Measurements from ENCODE around the gene UVRAG. TPM values are rescaled to one million over a fixed set of nuclear protein-coding genes. Genes with fewer than 3 reads are reported as not detected.
A peak's percentile ranks its signal among the peaks of the same experiment; 100 is the strongest.

UVRAG gene
- total and polyA plus RNA-seq, 2 donors (not counting 1 experiment from before 2014, with no cell fraction given) = 37.7 to 94.1 TPM

DNA sequence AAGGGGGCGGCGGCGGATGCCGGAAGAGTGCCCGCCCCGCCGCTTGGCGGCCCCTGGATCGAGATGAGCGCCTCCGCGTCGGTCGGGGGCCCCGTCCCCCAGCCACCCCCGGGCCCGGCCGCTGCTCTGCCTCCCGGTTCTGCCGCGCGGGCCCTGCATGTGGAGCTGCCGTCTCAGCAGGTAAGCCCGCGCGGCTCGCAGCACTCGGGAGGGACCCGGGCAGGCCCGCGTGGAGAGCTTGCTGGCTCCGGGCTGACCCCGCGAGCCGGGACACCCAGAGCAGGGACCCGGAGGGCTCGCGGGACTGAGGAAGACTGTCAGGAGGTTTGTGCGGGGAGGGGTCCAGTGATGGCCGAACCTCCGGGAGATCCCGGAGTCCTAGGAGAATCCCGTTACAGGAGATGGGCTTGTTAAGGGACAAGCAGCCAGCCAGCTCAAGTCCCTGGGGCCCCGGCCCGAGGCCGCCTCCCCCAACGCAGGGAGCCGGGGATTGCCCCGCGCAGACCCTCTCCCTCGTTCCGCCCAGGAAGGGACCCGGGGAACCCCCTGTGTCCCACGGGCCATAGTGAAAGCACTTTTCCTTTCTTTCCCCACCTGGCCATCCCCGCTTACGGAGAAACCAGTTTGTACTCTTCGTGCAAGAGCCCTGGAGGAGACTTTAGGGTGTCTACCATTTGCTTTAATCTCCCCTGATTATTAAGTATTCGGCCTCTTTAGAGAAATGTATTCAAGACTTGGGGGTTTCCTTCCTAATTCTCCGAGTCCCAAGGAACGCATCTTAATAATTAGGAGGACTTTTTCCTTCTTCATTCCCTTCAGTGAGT, 547 bp downstream of the UVRAG start:
- TF ChIP-seq, protein P1, sequence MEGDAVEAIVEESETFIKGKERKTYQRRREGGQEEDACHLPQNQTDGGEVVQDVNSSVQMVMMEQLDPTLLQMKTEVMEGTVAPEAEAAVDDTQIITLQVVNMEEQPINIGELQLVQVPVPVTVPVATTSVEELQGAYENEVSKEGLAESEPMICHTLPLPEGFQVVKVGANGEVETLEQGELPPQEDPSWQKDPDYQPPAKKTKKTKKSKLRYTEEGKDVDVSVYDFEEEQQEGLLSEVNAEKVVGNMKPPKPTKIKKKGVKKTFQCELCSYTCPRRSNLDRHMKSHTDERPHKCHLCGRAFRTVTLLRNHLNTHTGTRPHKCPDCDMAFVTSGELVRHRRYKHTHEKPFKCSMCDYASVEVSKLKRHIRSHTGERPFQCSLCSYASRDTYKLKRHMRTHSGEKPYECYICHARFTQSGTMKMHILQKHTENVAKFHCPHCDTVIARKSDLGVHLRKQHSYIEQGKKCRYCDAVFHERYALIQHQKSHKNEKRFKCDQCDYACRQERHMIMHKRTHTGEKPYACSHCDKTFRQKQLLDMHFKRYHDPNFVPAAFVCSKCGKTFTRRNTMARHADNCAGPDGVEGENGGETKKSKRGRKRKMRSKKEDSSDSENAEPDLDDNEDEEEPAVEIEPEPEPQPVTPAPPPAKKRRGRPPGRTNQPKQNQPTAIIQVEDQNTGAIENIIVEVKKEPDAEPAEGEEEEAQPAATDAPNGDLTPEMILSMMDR (IDR thresholded peaks at IDR 0.05) = no peak
- TF ChIP-seq EZH2 (IDR thresholded peaks at IDR 0.05; ENCODE audit: borderline replicate concordance, insufficient read depth, low read depth, low read length, poor library complexity, severe bottlenecking) = no peak
- Histone ChIP-seq H3K36me3 (replicated peaks in 1 of 2; ENCODE audit: control extremely low read depth in 1 of 2, control insufficient read depth in 1 of 2, extremely low read depth in 1 of 2, insufficient read depth in 2 of 2, low read length in 1 of 2) (peaks cover 0 to 4% of the 10 kb centered on the region in 2 experiments), H3K4me2 (replicated peaks; ENCODE audit: low read depth, low read length, poor library complexity, severe bottlenecking) (peak overlapping the region; percentile 86), H3K9me3 (ENCODE audit: control extremely low read depth in 1 of 3, control insufficient read depth in 2 of 3, insufficient read depth in 1 of 3, low read length in 2 of 3) (no peaks in the 10 kb centered on the region), H2AFZ (ENCODE audit: insufficient read depth, low read depth, low read length, poor library complexity, severe bottlenecking) (peak overlapping the region; percentile 79), H3K9ac (ENCODE audit: low read length) (peak overlapping the region; percentile 95), H3K79me2 (ENCODE audit: control insufficient read depth, insufficient read depth, low read length) (peaks cover 75% of the 10 kb centered on the region), H3K4me1 (ENCODE audit: control insufficient read depth in 2 of 2, insufficient read depth in 2 of 2, low read length in 2 of 2) (peaks cover 44 to 63% of the 10 kb centered on the region in 2 donors), H3K4me3 (ENCODE audit: control extremely low read depth in 1 of 5, extremely low read depth in 1 of 5, insufficient read depth in 1 of 5, low read depth in 2 of 5, low read length in 4 of 5) (peak overlapping the region; percentile 80 to 98 (median 95)), H3K27me3 (replicated peaks in 1 of 4; ENCODE audit: control extremely low read depth in 1 of 4, control insufficient read depth in 3 of 4, insufficient read depth in 4 of 4, low read length in 3 of 4) (no peaks in the 10 kb centered on the region), H3K27ac (ENCODE audit: low read length in 2 of 2) (peak overlapping the region; percentile 93 to 97), H4K20me1 (ENCODE audit: control insufficient read depth, insufficient read depth, low read length, poor library complexity, severe bottlenecking) (peaks cover 9% of the 10 kb centered on the region)
- no peak overlapping the region for H3K4me3 Mint-ChIP-seq
- intact Hi-C loops (cut with micrococcal nuclease) = loop anchor here (1.0 to 2.0 kb wide), 4 partner anchors 9 to 419 kb away; no protein-coding TSS in a partner anchor
- H3K4me1 Mint-ChIP-seq = peaks cover 46% of the 10 kb centered on the region
- H3K27ac Mint-ChIP-seq = peak overlapping the region; percentile 99
- H3K27me3 Mint-ChIP-seq = no peaks in the 10 kb centered on the region
- ATAC-seq (ENCODE audit: low read depth) (no peak), DNase-seq (peak; percentile 75)
- CTCF ChIA-PET = interaction anchor here (0.7 to 13.5 kb wide), 5 partner anchors 14 to 82 kb away, joined by 3 to 149 read pairs (median 8); no protein-coding TSS in a partner anchor
- H3K9me3 Mint-ChIP-seq (ENCODE audit: insufficient read depth) = no peaks in the 10 kb centered on the region
- POLR2A ChIA-PET = interaction anchor here (0.9 to 2.8 kb wide), 2 partner anchors 9 to 78 kb away, joined by 3 to 20 read pairs; no protein-coding TSS in a partner anchor
- under 1% methylated on average over 52 of the region's 60 CpGs for WGBS (ENCODE audit: insufficient coverage)
